Peyer's patch (tissue), 4 donors: ENCODE results near the gene RAI14. TPM values are rescaled to one million over a fixed set of nuclear protein-coding genes. Genes with fewer than 3 reads are reported as not detected.
"Not testable (repeated sequence)": the region's sequence is repeated elsewhere in the genome, so short reads cannot be mapped to it uniquely, and the experiment has no call there.

Source experiments
- DNase-seq, 3 donors: peaks; one replicate each; pipeline ENCODE4 v3.0.0-alpha.2; 2017 to 2019
- H3K27ac ChIP-seq, 4 donors: fragments of 200-600 bp; sonication (generic); one replicate each; pipeline ENCODE4 v1.5.1; 2016 to 2019
- H3K27me3 ChIP-seq, 2 donors: fragments of 200-600 bp; sonication (generic); one replicate each; pipeline ENCODE4 v1.5.1; 2019
- H3K36me3 ChIP-seq, 3 donors: fragments of 200-600 bp; sonication (generic); one replicate each; pipeline ENCODE4 v1.5.1; 2016 to 2019
- H3K4me1 ChIP-seq, 4 donors: fragments of 200-600 bp; sonication (generic); one replicate each; pipeline ENCODE4 v1.5.1; 2016 to 2019
- H3K4me3 ChIP-seq, 4 donors: fragments of 200-600 bp; sonication (generic); 1 replicate in 3 of 4; 2 replicates in 1 of 4; pipeline ENCODE4 v1.5.1; 2016 to 2019; ENCODE audit warnings: mild to moderate bottlenecking in 1 of 4
- H3K9me3 ChIP-seq, 4 donors: fragments of 200-600 bp; sonication (generic); one replicate each; pipeline ENCODE4 v1.5.1; 2016 to 2019; ENCODE audit warnings: mild to moderate bottlenecking in 1 of 4
- POLR2A ChIP-seq, 2 donors: fragments of 450-650 bp; IDR thresholded peaks; one replicate each; pipeline ENCODE4 v1.5.1; 2017; ENCODE audit warnings: antibody characterized with exemption in 2 of 2, mild to moderate bottlenecking in 2 of 2, moderate library complexity in 2 of 2
- total RNA-seq, 4 donors: library from RNA; depleted of rRNA; stranded (reverse); fragments of >200 nt; gene quantifications; one replicate each; pipeline ENCODE4 v1.1.0, GENCODE V29; 2016
- TF ChIP-seq, protein P1 (sequence below), 6 experiments: fragments of 450-650 bp in 4 of 6; fragments of 200-600 bp in 2 of 6; sonication (generic) in 1 of 6; IDR thresholded peaks; one replicate each; pipeline ENCODE4 v1.5.1; 2017 to 2019; ENCODE audit warnings: antibody characterized with exemption in 6 of 6, mild to moderate bottlenecking in 3 of 6, moderate library complexity in 1 of 6

Gene RAI14
- total RNA-seq, 4 donors from 2014 or later, result 5.0 to 182 (median 6.4) TPM

DNA sequence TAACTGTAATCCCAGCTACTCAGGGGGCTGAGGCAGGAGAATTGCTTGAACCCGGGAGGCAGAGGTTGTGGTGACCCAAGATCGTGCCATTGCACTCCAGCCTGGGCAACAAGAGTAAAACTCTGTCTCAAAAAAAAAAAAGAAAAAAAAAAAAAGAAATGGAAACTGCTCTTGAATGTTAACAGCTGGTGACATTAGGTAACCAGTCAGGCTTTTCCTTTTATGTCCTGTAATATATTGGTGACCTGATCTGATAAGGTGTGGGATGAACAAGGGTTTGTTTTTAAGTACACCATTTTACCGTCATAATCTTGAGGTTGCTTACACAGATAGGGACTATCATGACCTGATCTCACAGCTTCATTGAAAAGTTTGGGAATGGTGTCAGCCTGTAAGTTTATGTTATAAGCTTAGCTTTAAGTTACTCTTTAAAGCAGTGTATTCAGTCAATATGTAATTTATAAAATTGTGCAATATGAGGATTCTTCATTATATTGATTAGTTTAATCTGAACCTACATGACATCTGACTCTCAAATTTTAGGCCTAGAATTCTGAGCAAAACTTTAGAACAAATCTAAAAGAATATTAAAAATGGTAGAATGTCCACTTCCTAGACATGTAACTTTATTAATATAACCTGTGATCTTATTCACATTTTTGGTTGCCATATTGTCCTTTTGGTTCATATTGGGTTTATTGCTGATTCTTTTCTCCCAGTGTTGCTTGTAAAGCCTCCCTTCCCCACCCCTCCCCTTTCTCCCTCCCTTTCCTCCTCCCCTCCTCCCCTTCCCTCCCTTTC lies 41.4 kb downstream of the RAI14 start:
- Histone ChIP-seq H3K36me3 (no peaks in the 10 kb centered on the region), H3K27me3 (no peaks in the 10 kb centered on the region), H3K9me3 (no peaks in the 10 kb centered on the region), H3K4me1 (peaks cover 0 to 6% (median 0%) of the 10 kb centered on the region in 4 donors), H3K4me3 (no peak overlapping the region), H3K27ac (no peak overlapping the region)
- DNase-seq, result no peak
- no peak for TF ChIP-seq POLR2A (IDR thresholded peaks at IDR 0.05)
- TF ChIP-seq, protein P1, sequence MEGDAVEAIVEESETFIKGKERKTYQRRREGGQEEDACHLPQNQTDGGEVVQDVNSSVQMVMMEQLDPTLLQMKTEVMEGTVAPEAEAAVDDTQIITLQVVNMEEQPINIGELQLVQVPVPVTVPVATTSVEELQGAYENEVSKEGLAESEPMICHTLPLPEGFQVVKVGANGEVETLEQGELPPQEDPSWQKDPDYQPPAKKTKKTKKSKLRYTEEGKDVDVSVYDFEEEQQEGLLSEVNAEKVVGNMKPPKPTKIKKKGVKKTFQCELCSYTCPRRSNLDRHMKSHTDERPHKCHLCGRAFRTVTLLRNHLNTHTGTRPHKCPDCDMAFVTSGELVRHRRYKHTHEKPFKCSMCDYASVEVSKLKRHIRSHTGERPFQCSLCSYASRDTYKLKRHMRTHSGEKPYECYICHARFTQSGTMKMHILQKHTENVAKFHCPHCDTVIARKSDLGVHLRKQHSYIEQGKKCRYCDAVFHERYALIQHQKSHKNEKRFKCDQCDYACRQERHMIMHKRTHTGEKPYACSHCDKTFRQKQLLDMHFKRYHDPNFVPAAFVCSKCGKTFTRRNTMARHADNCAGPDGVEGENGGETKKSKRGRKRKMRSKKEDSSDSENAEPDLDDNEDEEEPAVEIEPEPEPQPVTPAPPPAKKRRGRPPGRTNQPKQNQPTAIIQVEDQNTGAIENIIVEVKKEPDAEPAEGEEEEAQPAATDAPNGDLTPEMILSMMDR (IDR thresholded peaks at IDR 0.05), result no peak

DNA sequence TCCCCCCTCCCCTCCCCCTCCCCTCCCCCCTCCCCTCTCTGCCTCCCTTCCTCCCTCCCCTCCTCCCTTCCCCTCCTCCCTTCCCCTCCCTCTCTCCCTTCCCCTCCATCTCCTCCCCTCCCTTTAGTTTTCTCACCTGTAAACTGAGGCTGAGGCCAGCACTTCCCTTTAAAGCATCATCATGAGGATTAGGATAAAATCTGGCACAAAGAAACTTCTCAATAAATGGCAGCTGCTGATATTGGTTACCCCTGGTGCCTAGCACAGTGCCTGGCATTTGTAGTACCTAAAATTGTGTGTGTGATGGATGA lies 41.9 kb downstream of the RAI14 start:
- Histone ChIP-seq H3K27me3 (no peaks in the 10 kb centered on the region), H3K27ac (no peak overlapping the region), H3K36me3 (no peaks in the 10 kb centered on the region), H3K4me1 (peaks cover 0 to 6% (median 0%) of the 10 kb centered on the region in 4 donors), H3K9me3 (no peaks in the 10 kb centered on the region), H3K4me3 (no peak overlapping the region)
- no peak for DNase-seq
- TF ChIP-seq, protein P1 (IDR thresholded peaks at IDR 0.05), result no peak
- TF ChIP-seq POLR2A (IDR thresholded peaks at IDR 0.05), result no peak

DNA sequence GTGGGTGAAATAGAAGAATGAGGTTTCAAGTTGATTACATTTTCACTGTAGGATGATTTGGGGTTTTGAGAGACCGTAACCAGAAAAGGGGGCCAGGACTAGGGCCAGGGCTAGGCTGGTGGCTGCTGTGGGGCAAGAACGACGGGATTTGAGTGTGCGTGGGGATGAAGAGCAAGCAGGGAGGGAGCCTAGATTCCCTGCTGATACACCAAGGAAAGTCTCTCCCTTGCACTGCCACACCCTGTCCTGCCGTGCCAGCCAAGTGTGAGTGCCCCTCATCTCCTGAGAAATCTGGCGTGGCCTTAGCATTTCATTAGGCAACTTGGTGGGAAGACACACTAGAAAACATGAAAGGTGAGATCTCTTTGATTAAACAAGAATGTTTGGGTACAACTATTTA lies 42.6 kb downstream of the RAI14 start:
- Histone ChIP-seq H3K9me3 (no peaks in the 10 kb centered on the region), H3K27me3 (no peaks in the 10 kb centered on the region), H3K4me1 (peaks cover 0 to 6% (median 0%) of the 10 kb centered on the region in 4 donors), H3K27ac (no peak overlapping the region), H3K4me3 (no peak overlapping the region), H3K36me3 (no peaks in the 10 kb centered on the region)
- no peak for DNase-seq
- TF ChIP-seq POLR2A (IDR thresholded peaks at IDR 0.05), result no peak
- TF ChIP-seq, protein P1 (IDR thresholded peaks at IDR 0.05), result no peak

DNA sequence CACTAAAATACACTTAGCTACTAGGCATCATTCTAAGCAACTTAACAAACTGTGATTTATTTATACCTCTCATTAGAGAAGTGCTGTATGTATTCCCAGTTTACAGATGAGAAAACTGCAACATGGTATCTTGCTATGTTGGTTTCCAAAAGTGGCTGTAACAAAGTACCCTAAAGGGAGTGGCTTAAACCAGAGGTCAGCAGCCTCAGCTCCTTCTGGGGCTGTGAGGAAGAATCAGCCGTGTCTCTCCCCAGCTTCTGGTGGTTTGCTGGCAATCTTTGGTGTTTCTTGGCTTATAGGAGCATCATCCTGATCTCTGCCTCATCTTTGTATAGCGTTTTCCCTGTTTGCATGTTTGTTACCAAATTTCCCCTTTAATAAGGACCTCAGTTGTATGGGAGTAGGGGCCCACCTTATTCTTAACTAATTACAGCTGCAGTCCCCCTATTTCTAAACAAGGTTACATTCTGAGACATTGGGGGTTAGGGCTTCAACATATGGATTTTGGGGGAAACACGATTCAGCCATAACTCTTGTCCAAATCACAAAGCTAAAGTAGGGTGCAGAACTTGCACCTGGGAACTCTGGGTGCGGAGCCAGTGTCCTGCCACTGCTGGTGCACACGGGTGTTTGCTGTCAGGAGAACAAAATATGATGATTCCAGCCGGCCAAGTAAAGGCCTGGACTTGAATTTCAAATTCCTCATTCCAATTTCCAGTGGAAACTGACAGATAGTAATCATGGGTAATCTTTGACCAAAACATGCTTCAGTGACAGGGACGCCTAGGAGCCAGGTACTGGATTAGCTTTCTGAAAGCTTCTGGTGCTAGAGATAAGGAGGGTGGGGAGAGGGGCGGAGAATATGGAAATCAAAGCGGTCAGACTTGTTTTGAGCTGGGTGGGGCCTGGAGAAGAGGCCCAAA lies 43.3 kb downstream of the RAI14 start:
- Histone ChIP-seq H3K36me3 (no peaks in the 10 kb centered on the region), H3K4me3 (no peak overlapping the region), H3K4me1 (peaks cover 0 to 6% (median 0%) of the 10 kb centered on the region in 4 donors), H3K27me3 (no peaks in the 10 kb centered on the region), H3K27ac (no peak overlapping the region), H3K9me3 (no peaks in the 10 kb centered on the region)
- TF ChIP-seq POLR2A (IDR thresholded peaks at IDR 0.05), result no peak
- TF ChIP-seq, protein P1 (IDR thresholded peaks at IDR 0.05), result no peak
- no peak for DNase-seq

DNA sequence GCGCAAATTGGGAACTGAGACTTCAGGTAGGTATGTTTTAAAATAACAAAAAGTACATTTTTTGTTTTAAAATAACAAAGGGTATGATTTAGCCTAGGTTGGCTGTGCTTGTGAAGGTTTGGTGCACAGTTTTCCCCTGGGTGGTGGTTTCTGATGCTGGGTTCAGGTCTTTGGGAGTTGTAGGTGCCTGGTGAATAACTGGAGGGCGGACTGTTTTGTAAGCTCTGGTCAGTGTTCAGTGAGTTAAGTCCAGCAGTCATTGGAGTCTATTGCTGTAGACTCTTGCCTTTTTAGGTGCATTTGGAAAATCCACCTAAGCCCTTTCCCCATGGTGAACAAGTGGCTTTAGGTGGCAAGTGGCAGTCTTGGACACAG lies 43.9 kb downstream of the RAI14 start:
- H3K27me3 ChIP-seq, result no peaks in the 10 kb centered on the region
- TF ChIP-seq POLR2A (IDR thresholded peaks at IDR 0.05), result no peak
- TF ChIP-seq, protein P1 (IDR thresholded peaks at IDR 0.05), result no peak
- peaks cover 0 to 5% (median 0%) of the 10 kb centered on the region in 4 donors for H3K4me1 ChIP-seq
- DNase-seq, result no peak
- H3K36me3 ChIP-seq, result no peaks in the 10 kb centered on the region
- no peak overlapping the region for H3K4me3 ChIP-seq
- no peak overlapping the region for H3K27ac ChIP-seq
- no peaks in the 10 kb centered on the region for H3K9me3 ChIP-seq

DNA sequence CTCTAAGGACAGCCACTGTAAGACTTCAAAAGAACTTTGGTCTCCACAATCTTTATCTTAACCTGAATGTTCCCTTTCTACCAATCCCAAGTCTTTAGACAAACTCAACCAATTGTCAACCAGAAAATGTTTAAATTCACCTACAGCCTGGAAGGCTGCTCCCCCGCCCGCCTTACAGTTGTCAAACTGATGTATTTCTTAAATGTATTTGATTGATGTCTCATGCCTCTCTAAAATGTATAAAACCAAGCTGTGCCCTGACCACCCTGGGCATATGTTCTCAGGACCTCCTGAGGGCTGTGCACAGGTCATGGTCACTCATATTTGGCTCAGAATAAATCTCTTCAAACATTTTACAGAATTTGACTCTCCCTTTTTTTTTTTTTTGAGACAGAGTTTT lies 45.3 kb downstream of the RAI14 start:
- not testable (repeated sequence) for H3K27me3 ChIP-seq, H3K27ac ChIP-seq, H3K36me3 ChIP-seq, H3K4me3 ChIP-seq, DNase-seq, H3K9me3 ChIP-seq, H3K4me1 ChIP-seq
